ENCODE results near the gene NUDT4. TPM values are rescaled to one million over a fixed set of nuclear protein-coding genes. Genes with fewer than 3 reads are reported as not detected.

The NUDT4 gene
- total RNA-seq, 1 experiment from 2014 or later, result 56.5 TPM

DNA sequence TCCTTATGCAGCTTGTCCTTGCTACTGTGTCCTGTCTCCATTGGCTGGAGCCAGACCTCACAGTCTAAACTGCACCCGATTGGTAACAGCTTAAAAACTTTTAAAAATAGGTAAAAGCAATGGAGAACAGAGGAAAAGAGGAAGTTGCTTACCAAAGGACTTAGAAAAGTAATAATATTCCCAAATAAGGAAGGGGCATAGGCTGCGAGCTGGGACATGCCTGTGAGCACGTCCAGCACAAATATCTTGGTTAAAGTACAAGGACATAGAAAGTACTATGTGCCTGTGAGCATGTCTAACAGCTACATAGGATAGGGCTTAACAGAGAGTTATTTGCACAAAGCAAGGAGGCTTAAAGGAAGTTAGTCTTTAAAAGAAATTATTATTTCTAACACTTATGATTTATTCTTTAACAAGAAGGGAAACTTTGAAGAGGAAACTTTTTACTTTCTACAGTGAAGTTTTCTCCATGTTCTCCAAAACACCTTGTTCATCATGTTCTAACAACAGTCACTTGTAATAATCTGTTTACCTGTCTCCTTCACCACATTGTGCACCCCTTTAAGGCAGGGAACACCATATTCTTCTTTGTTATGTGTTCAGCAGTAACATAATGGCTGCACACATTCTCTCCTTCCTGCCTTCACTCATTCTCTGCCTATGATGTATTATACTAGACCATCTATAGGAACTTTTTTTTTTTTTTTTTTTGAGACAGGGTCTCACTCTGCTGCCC, 73.9 kb downstream of the NUDT4 start:
- ChIA-PET CTCF (interaction anchor here (0.6 kb wide), 1 partner anchor 53 kb away, joined by 3 read pairs; no protein-coding TSS in a partner anchor), POLR2A (no interaction called here)
- DNase-seq (ENCODE audit: low spot score), result no peak
- H3K4me1 Mint-ChIP-seq, result no peaks in the 10 kb centered on the region
- no peak overlapping the region for H3K4me3 Mint-ChIP-seq
- TF ChIP-seq RORB (CRISPR knock-in tag; IDR thresholded peaks at IDR 0.05) (no peak), ATF2 (CRISPR knock-in tag; IDR thresholded peaks at IDR 0.05; ENCODE audit: borderline replicate concordance, low read depth) (no peak), GRHL2 (CRISPR knock-in tag; IDR thresholded peaks at IDR 0.05; ENCODE audit: insufficient replicate concordance, severe bottlenecking) (no peak)
- H3K9me3 Mint-ChIP-seq, result peaks cover 6% of the 10 kb centered on the region
- H3K36me3 Mint-ChIP-seq, result no peaks in the 10 kb centered on the region
- H3K27ac Mint-ChIP-seq, result 0 out of 2 replicates have a peak overlapping the region, but pooled peaks have one; percentile 33
- H3K27me3 Mint-ChIP-seq (ENCODE audit: low read depth), result no peaks in the 10 kb centered on the region; the same call in 1 of the 2 replicates
- no peak for ATAC-seq

DNA sequence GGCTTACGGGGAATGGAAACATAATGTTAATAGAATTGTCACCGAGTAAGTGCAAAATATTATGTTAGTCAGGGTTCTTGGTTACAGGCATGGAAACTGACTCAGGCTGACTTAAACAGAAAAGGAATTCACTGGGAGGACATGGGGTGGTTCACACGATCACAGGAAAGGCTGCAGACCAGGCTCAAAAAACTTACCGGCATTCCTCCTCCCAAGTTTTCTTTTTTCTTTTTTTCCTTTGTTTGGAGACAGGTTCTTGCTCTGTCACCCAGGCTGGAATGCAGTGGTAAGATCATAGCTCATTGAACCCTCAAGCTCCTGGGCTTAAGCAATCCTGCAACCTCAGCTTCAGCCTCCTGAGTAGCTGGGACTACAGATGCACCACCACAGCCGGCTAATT, 75.9 kb downstream of the NUDT4 start:
- H3K36me3 Mint-ChIP-seq, result no peaks in the 10 kb centered on the region
- TF ChIP-seq FOXP1 (CRISPR knock-in tag; IDR thresholded peaks at IDR 0.05; ENCODE audit: borderline replicate concordance) (no peak), JAZF1 (CRISPR knock-in tag; IDR thresholded peaks at IDR 0.05) (no peak), HMGA2 (CRISPR knock-in tag; IDR thresholded peaks at IDR 0.05) (no peak)
- H3K27ac Mint-ChIP-seq, result no peak overlapping the region
- no peaks in the 10 kb centered on the region; the same call in 1 of the 2 replicates for H3K27me3 Mint-ChIP-seq (ENCODE audit: low read depth)
- peaks cover 6% of the 10 kb centered on the region for H3K9me3 Mint-ChIP-seq
- ATAC-seq (0 out of 2 replicates have a peak, but pooled peaks have one; percentile 39), DNase-seq (ENCODE audit: low spot score) (no peak)
- CTCF ChIA-PET, result no interaction called here
- POLR2A ChIA-PET, result no interaction called here
- H3K4me1 Mint-ChIP-seq, result no peaks in the 10 kb centered on the region
- no peak overlapping the region for H3K4me3 Mint-ChIP-seq

DNA sequence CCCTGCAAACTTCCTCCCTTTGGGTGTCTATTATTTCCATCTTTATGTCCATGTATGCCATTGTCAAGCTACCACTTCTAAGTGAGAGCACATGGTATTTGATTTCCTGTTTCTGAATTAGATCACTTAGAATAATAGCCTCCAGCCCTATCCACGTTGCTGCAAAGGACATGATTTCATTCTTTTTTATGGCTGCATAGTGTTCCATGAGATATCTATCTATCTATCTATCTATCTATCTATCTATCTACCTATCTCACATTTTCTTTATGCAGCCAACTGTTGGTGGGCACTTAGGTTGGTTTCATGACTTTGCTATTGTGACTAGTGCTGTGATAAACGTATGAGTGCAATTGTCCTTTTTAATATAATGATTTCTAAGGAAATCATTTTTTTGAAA, 78.4 kb downstream of the NUDT4 start:
- Mint-ChIP-seq H3K27me3 (ENCODE audit: low read depth) (no peaks in the 10 kb centered on the region), H3K27ac (no peak overlapping the region), H3K4me1 (no peaks in the 10 kb centered on the region), H3K9me3 (peaks cover 3% of the 10 kb centered on the region), H3K4me3 (no peak overlapping the region), H3K36me3 (no peaks in the 10 kb centered on the region)
- TF ChIP-seq NFATC4 (CRISPR knock-in tag; IDR thresholded peaks at IDR 0.05), result no peak
- no peak for TF ChIP-seq CBFB (CRISPR knock-in tag; IDR thresholded peaks at IDR 0.05; ENCODE audit: low read depth)
- TF ChIP-seq E2F4 (CRISPR knock-in tag; IDR thresholded peaks at IDR 0.05; ENCODE audit: borderline replicate concordance, low read depth), result no peak
- DNase-seq (ENCODE audit: low spot score), result no peak
- ChIA-PET POLR2A (no interaction called here), CTCF (no interaction called here)
- ATAC-seq, result no peak

Other genes starting within 250 kb of the NUDT4 start
- gene UBE2N, start 64.0 kb downstream of the NUDT4 start, total RNA-seq (2021), result 183 to 195 TPM (median 185 TPM) in 3 replicates
- 112 to 124 TPM (median 121 TPM) in 3 replicates for gene MRPL42, start 89.6 kb downstream of the NUDT4 start, total RNA-seq (2021)
- gene SOCS2, start 194.8 kb downstream of the NUDT4 start, total RNA-seq (2021), result 31.7 to 44.4 TPM (median 32.9 TPM) in 3 replicates